Neural crest cell (in vitro differentiated cells): ENCODE data around the gene GRAMD1A. TPM values are rescaled to one million over a fixed set of nuclear protein-coding genes. Genes with fewer than 3 reads are reported as not detected.

Source experiments
- DNase-seq: peaks from one replicate; pipeline ENCODE4 v3.0.0; 2021; ENCODE audit warnings: low read depth, mixed read lengths, low spot score
- H3K27ac Mint-ChIP-seq: one replicate; pipeline ENCODE4 v1.8.0; 2021; ENCODE audit warnings: mild to moderate bottlenecking, mixed read lengths; ENCODE audit not compliant: unreplicated experiment
- H3K27me3 Mint-ChIP-seq: 2 replicates; pipeline ENCODE4 v1.8.0; 2021; ENCODE audit warnings: low read depth, mild to moderate bottlenecking, mixed read lengths
- H3K36me3 Mint-ChIP-seq: 2 replicates; pipeline ENCODE4 v1.8.0; 2021; ENCODE audit warnings: low read depth, mild to moderate bottlenecking, mixed read lengths
- H3K4me1 Mint-ChIP-seq: 2 replicates; pipeline ENCODE4 v1.8.0; 2021; ENCODE audit warnings: mixed read lengths
- H3K4me3 Mint-ChIP-seq: one replicate; pipeline ENCODE4 v1.8.0; 2021; ENCODE audit warnings: mild to moderate bottlenecking, mixed read lengths
- H3K9me3 Mint-ChIP-seq: 2 replicates; pipeline ENCODE4 v1.8.0; 2021; ENCODE audit warnings: mixed read lengths
- CTCF ChIP-seq: fragments of 200-600 bp; sonication (generic); conservative IDR thresholded peaks from 2 replicates; pipeline ENCODE4 v1.5.0; 2021; ENCODE audit warnings: antibody characterized with exemption, mild to moderate bottlenecking
- total RNA-seq: library from RNA; stranded (reverse); gene quantifications from 2 replicates; pipeline ENCODE4 v1.2.1, GENCODE V29; 2021

GRAMD1A gene
- total RNA-seq, 1 donor from 2014 or later, result 103 TPM

GRCh38 chr19:35073941-35074340 is 73.8 kb downstream of the GRAMD1A start:
- Mint-ChIP-seq H3K27me3 (no peaks in the 10 kb centered on the region), H3K36me3 (no peaks in the 10 kb centered on the region), H3K4me1 (no peaks in the 10 kb centered on the region), H3K27ac (no peak overlapping the region), H3K4me3 (no peak overlapping the region), H3K9me3 (no peaks in the 10 kb centered on the region)
- no peak for DNase-seq
- TF ChIP-seq CTCF, result no peak

GRCh38 chr19:35074426-35075201 is 74.5 kb downstream of the GRAMD1A start:
- no peaks in the 10 kb centered on the region for H3K4me1 Mint-ChIP-seq
- H3K4me3 Mint-ChIP-seq, result no peak overlapping the region
- no peaks in the 10 kb centered on the region for H3K36me3 Mint-ChIP-seq
- DNase-seq, result no peak
- H3K27me3 Mint-ChIP-seq, result no peaks in the 10 kb centered on the region
- TF ChIP-seq CTCF, result no peak
- H3K9me3 Mint-ChIP-seq, result no peaks in the 10 kb centered on the region
- H3K27ac Mint-ChIP-seq, result no peak overlapping the region

- Mint-ChIP-seq H3K27ac (no peak overlapping the region), H3K9me3 (no peaks in the 10 kb centered on the region), H3K27me3 (no peaks in the 10 kb centered on the region), H3K4me3 (no peak overlapping the region), H3K4me1 (no peaks in the 10 kb centered on the region), H3K36me3 (no peaks in the 10 kb centered on the region)
- no peak for DNase-seq
- TF ChIP-seq CTCF, result no peak
These were observed 75.3 kb downstream of the GRAMD1A start for GRCh38 chr19:35075202-35076025.

- Mint-ChIP-seq H3K4me1 (no peaks in the 10 kb centered on the region), H3K36me3 (no peaks in the 10 kb centered on the region), H3K27me3 (no peaks in the 10 kb centered on the region)
These were observed 75.9 kb downstream of the GRAMD1A start for GRCh38 chr19:35076026-35076370.

More at GRCh38 chr19:35076026-35076370, 75.9 kb downstream of the GRAMD1A start:
- no peak overlapping the region for H3K27ac Mint-ChIP-seq
- no peak overlapping the region for H3K4me3 Mint-ChIP-seq
- no peak for DNase-seq
- H3K9me3 Mint-ChIP-seq, result no peaks in the 10 kb centered on the region
- TF ChIP-seq CTCF, result no peak

Other genes starting within 250 kb of the GRAMD1A start
- 8.6 and 10.1 TPM in 2 replicates for gene ZNF599, start 227.1 kb upstream of the GRAMD1A start, total RNA-seq
- 6.2 and 7.2 TPM in 2 replicates for gene ZNF30, start 73.4 kb upstream of the GRAMD1A start, total RNA-seq
- gene ZNF792, start 36.1 kb upstream of the GRAMD1A start, total RNA-seq, result 7.5 and 8.1 TPM in 2 replicates
- gene SCN1B, start 30.1 kb downstream of the GRAMD1A start, total RNA-seq, result 1.7 and 1.9 TPM in 2 replicates
- 0.26 and 0.27 TPM in 2 replicates for gene HPN, start 41.4 kb downstream of the GRAMD1A start, total RNA-seq
- 2.5 and 2.8 TPM in 2 replicates for gene FXYD3, start 115.5 kb downstream of the GRAMD1A start, total RNA-seq
- gene LGI4, start 134.7 kb downstream of the GRAMD1A start, total RNA-seq, result 15.9 and 16.1 TPM in 2 replicates
- 4.2 and 6.5 TPM in 2 replicates for gene FXYD1, start 138.5 kb downstream of the GRAMD1A start, total RNA-seq
- gene FXYD7, start 142.9 kb downstream of the GRAMD1A start, total RNA-seq, result 1.1 and 1.4 TPM in 2 replicates
- gene FXYD5, start 154.4 kb downstream of the GRAMD1A start, total RNA-seq, result 13.3 and 17.0 TPM in 2 replicates
- gene FAM187B, start 228.4 kb downstream of the GRAMD1A start, total RNA-seq, result not detected in 2 replicates
- gene LSR, start 248.7 kb downstream of the GRAMD1A start, total RNA-seq, result 3.5 and 4.0 TPM in 2 replicates